IMR-90 (cell line): ENCODE measurements around the gene PCMTD2.
"Not testable (repeated sequence)": the region's sequence is repeated elsewhere in the genome, so short reads cannot be mapped to it uniquely, and the experiment has no call there.

ENCODE experiments used
- CEBPB ChIP-seq: IDR thresholded peaks from 2 replicates; pipeline ENCODE4 v1.6.1; 2012; ENCODE audit warnings: low read depth, low read length, improper control_type of control experiment
- MAZ ChIP-seq: IDR thresholded peaks from 2 replicates; pipeline ENCODE4 v1.6.1; 2012; ENCODE audit warnings: low read depth, mild to moderate bottlenecking, low read length, improper control_type of control experiment, moderate library complexity, borderline replicate concordance
- MXI1 ChIP-seq: IDR thresholded peaks from 2 replicates; pipeline ENCODE4 v1.6.1; 2012; ENCODE audit warnings: low read depth, mild to moderate bottlenecking, low read length, moderate library complexity, borderline replicate concordance
- POLR2A ChIP-seq: IDR thresholded peaks from 2 replicates; pipeline ENCODE4 v1.6.1; 2012; ENCODE audit warnings: mild to moderate bottlenecking, low read depth, low read length
- RAD21 ChIP-seq: IDR thresholded peaks from 2 replicates; pipeline ENCODE4 v1.6.1; 2012; ENCODE audit warnings: low read length, improper control_type of control experiment
- RFX5 ChIP-seq: IDR thresholded peaks from 2 replicates; pipeline ENCODE4 v1.8.0; 2012; ENCODE audit warnings: low read depth, mild to moderate bottlenecking, low read length, moderate library complexity
- SMC3 ChIP-seq: fragments of 150-350 bp; IDR thresholded peaks from 2 replicates; pipeline ENCODE4 v1.6.1; 2016; ENCODE audit warnings: low read depth, mild to moderate bottlenecking, antibody characterized with exemption, low read length, moderate library complexity
- TF ChIP-seq, protein P1 (sequence below): conservative IDR thresholded peaks from 2 replicates; pipeline ENCODE4 v1.5.1; 2012; ENCODE audit warnings: mild to moderate bottlenecking, low read depth, low read length, improper control_type of control experiment
- TF ChIP-seq, protein P2 (sequence below): fragments of 150-350 bp; IDR thresholded peaks from 2 replicates; pipeline ENCODE4 v1.6.1; 2017; ENCODE audit warnings: mild to moderate bottlenecking, antibody characterized with exemption, low read length, low read depth

DNA sequence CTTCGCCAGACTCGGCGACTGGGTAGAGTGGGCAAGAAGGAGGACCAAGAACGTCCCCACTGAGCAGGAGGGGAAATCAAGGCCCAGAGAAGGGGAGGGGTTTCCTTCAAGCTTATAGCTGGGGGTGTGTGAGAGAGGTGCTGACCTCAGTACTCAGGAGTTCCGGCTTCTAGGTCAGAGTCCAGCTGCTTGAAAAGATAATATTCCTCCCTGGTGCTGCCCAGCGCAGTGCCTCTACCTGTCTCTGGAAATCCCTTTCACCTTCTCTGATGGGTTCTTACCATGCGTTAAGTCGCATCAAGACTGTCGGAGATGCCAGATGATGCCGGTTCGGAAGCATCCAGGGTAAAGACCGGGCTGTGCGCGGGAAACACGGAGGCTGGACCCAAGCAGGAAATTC, 61.8 kb downstream of the PCMTD2 start:
- TF ChIP-seq, protein P1, sequence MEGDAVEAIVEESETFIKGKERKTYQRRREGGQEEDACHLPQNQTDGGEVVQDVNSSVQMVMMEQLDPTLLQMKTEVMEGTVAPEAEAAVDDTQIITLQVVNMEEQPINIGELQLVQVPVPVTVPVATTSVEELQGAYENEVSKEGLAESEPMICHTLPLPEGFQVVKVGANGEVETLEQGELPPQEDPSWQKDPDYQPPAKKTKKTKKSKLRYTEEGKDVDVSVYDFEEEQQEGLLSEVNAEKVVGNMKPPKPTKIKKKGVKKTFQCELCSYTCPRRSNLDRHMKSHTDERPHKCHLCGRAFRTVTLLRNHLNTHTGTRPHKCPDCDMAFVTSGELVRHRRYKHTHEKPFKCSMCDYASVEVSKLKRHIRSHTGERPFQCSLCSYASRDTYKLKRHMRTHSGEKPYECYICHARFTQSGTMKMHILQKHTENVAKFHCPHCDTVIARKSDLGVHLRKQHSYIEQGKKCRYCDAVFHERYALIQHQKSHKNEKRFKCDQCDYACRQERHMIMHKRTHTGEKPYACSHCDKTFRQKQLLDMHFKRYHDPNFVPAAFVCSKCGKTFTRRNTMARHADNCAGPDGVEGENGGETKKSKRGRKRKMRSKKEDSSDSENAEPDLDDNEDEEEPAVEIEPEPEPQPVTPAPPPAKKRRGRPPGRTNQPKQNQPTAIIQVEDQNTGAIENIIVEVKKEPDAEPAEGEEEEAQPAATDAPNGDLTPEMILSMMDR = not testable (repeated sequence)
- TF ChIP-seq RFX5, CEBPB, RAD21, POLR2A, MXI1, SMC3, MAZ: not testable (repeated sequence)
- TF ChIP-seq, protein P2, sequence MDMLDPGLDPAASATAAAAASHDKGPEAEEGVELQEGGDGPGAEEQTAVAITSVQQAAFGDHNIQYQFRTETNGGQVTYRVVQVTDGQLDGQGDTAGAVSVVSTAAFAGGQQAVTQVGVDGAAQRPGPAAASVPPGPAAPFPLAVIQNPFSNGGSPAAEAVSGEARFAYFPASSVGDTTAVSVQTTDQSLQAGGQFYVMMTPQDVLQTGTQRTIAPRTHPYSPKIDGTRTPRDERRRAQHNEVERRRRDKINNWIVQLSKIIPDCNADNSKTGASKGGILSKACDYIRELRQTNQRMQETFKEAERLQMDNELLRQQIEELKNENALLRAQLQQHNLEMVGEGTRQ = not testable (repeated sequence)
